WTC11 (cell line): ENCODE measurements around the gene CHST3. TPM values are rescaled to one million over a fixed set of nuclear protein-coding genes. Genes with fewer than 3 reads are reported as not detected.

Source experiments
- ATAC-seq: fragments of 200-7000 bp; cut with Tn5 transposase; 2 replicates; pipeline ENCODE4 v1.10.0; 2021; ENCODE audit warnings: mild to moderate bottlenecking, moderate library complexity
- CTCF ChIA-PET: fragments of 300-600 bp; sonication (Branson Sonifier 250); formaldehyde crosslinking; loops from one replicate; lab custom pipeline; 2021; ENCODE audit warnings: antibody characterized with exemption; lab: Charles Lee
- POLR2A ChIA-PET: fragments of 350-600 bp; sonication (Branson Sonifier 250); formaldehyde crosslinking; loops from one replicate; lab custom pipeline; 2021; ENCODE audit warnings: antibody characterized with exemption; lab: Charles Lee
- DNase-seq: peaks from one replicate; pipeline ENCODE4 v3.0.0; 2021; ENCODE audit warnings: low spot score
- H3K27ac Mint-ChIP-seq: 2 replicates; pipeline ENCODE4 v1.8.0; 2021; ENCODE audit warnings: mixed read lengths
- H3K27me3 Mint-ChIP-seq: 2 replicates; pipeline ENCODE4 v1.8.0; 2021; ENCODE audit warnings: low read depth, mild to moderate bottlenecking, moderate library complexity, mixed read lengths
- H3K36me3 Mint-ChIP-seq: 2 replicates; pipeline ENCODE4 v1.8.0; 2021; ENCODE audit warnings: mixed read lengths
- H3K4me1 Mint-ChIP-seq: 2 replicates; pipeline ENCODE4 v1.8.0; 2022; ENCODE audit warnings: mixed read lengths
- H3K4me3 Mint-ChIP-seq: 2 replicates; pipeline ENCODE4 v1.8.0; 2021; ENCODE audit warnings: mild to moderate bottlenecking, moderate library complexity, mixed read lengths
- H3K9me3 Mint-ChIP-seq: 2 replicates; pipeline ENCODE4 v1.8.0; 2021; ENCODE audit warnings: mixed read lengths
- ETV6 ChIP-seq: sonication (generic); formaldehyde crosslinking; IDR thresholded peaks from 2 replicates; pipeline ENCODE4 v1.8.1; 2022; ENCODE audit warnings: mild to moderate bottlenecking, missing genetic modification reagents
- FOXJ3 ChIP-seq: sonication (generic); formaldehyde crosslinking; IDR thresholded peaks from 2 replicates; pipeline ENCODE4 v1.9.0; 2021; ENCODE audit warnings: missing genetic modification reagents, mild to moderate bottlenecking, borderline replicate concordance
- FOXK1 ChIP-seq: sonication (generic); formaldehyde crosslinking; IDR thresholded peaks from 2 replicates; pipeline ENCODE4 v1.8.0; 2022; ENCODE audit warnings: mild to moderate bottlenecking, moderate library complexity, missing genetic modification reagents
- GABPB1 ChIP-seq: sonication (generic); formaldehyde crosslinking; IDR thresholded peaks from 2 replicates; pipeline ENCODE4 v1.8.1; 2023; ENCODE audit warnings: mild to moderate bottlenecking, missing genetic modification reagents
- NFYB ChIP-seq: sonication (generic); formaldehyde crosslinking; conservative IDR thresholded peaks from 2 replicates; pipeline ENCODE4 v1.8.0; 2022; ENCODE audit warnings: low read depth, missing genetic modification reagents
- NR1H2 ChIP-seq: sonication (generic); formaldehyde crosslinking; IDR thresholded peaks from 2 replicates; pipeline ENCODE4 v1.9.0; 2021; ENCODE audit warnings: mild to moderate bottlenecking, moderate library complexity, missing genetic modification reagents
- NR2C2 ChIP-seq: sonication (generic); formaldehyde crosslinking; IDR thresholded peaks from 2 replicates; pipeline ENCODE4 v1.8.0; 2022; ENCODE audit warnings: mild to moderate bottlenecking, missing genetic modification reagents
- NR3C1 ChIP-seq: sonication (generic); formaldehyde crosslinking; conservative IDR thresholded peaks from 2 replicates; pipeline ENCODE4 v1.8.1; 2023; ENCODE audit warnings: low read depth, mild to moderate bottlenecking, missing genetic modification reagents
- PRRX2 ChIP-seq: fragments of 250-450 bp; sonication (Bioruptor Pico); IDR thresholded peaks from 2 replicates; pipeline ENCODE4 v1.8.0; 2021; ENCODE audit warnings: mild to moderate bottlenecking
- SMAD3 ChIP-seq: sonication (generic); formaldehyde crosslinking; IDR thresholded peaks from 2 replicates; pipeline ENCODE4 v1.8.0; 2022; ENCODE audit warnings: missing genetic modification reagents, mild to moderate bottlenecking, borderline replicate concordance
- SMAD4 ChIP-seq: sonication (generic); formaldehyde crosslinking; IDR thresholded peaks from 2 replicates; pipeline ENCODE4 v1.8.0; 2022; ENCODE audit warnings: mild to moderate bottlenecking, missing genetic modification reagents
- TEAD1 ChIP-seq: sonication (generic); formaldehyde crosslinking; IDR thresholded peaks from 2 replicates; pipeline ENCODE4 v1.8.0; 2022; ENCODE audit warnings: mild to moderate bottlenecking, missing genetic modification reagents
- ZNF121 ChIP-seq: sonication (generic); formaldehyde crosslinking; IDR thresholded peaks from 2 replicates; pipeline ENCODE4 v1.8.0; 2023; ENCODE audit warnings: missing genetic modification reagents
- ZNF263 ChIP-seq: sonication (generic); formaldehyde crosslinking; IDR thresholded peaks from 2 replicates; pipeline ENCODE4 v1.8.1; 2022; ENCODE audit warnings: low read depth, mild to moderate bottlenecking, moderate library complexity, missing genetic modification reagents
- ZNF317 ChIP-seq: sonication (generic); formaldehyde crosslinking; IDR thresholded peaks from 2 replicates; pipeline ENCODE4 v1.8.1; 2023; ENCODE audit warnings: low read depth, mild to moderate bottlenecking, moderate library complexity, missing genetic modification reagents, borderline replicate concordance
- ZNF396 ChIP-seq: fragments of 250-450 bp; sonication (Bioruptor Pico); IDR thresholded peaks from 2 replicates; pipeline ENCODE4 v1.8.0; 2021; ENCODE audit warnings: mild to moderate bottlenecking, moderate library complexity, borderline replicate concordance
- ZNF416 ChIP-seq: fragments of 250-450 bp; sonication (Bioruptor Pico); IDR thresholded peaks from 2 replicates; pipeline ENCODE4 v1.9.0; 2021; ENCODE audit warnings: mild to moderate bottlenecking, inconsistent platforms
- ZNF671 ChIP-seq: fragments of 250-450 bp; sonication (Bioruptor Pico); IDR thresholded peaks from 2 replicates; pipeline ENCODE4 v1.8.0; 2021; ENCODE audit warnings: mild to moderate bottlenecking
- total RNA-seq: library from RNA; stranded (reverse); gene quantifications from 3 replicates; pipeline ENCODE4 v1.2.3, GENCODE V29; 2021
- TF ChIP-seq, protein P1 (sequence below): fragments of 250-450 bp; sonication (Bioruptor Pico); IDR thresholded peaks from 2 replicates; pipeline ENCODE4 v1.9.0; 2021; ENCODE audit warnings: mild to moderate bottlenecking, borderline replicate concordance
- TF ChIP-seq, protein P2 (sequence below): fragments of 250-450 bp; sonication (Bioruptor Pico); IDR thresholded peaks from 2 replicates; pipeline ENCODE4 v1.9.0; 2021; ENCODE audit warnings: moderate library complexity, mild to moderate bottlenecking, inconsistent platforms, borderline replicate concordance
- TF ChIP-seq, protein P3 (sequence below): sonication (generic); formaldehyde crosslinking; IDR thresholded peaks from 2 replicates; pipeline ENCODE4 v1.8.0; 2023; ENCODE audit warnings: missing genetic modification reagents
- TF ChIP-seq, protein P4 (sequence below): sonication (generic); formaldehyde crosslinking; IDR thresholded peaks from 2 replicates; pipeline ENCODE4 v1.8.1; 2022; ENCODE audit warnings: low read depth, mild to moderate bottlenecking, moderate library complexity, missing genetic modification reagents, borderline replicate concordance
- TF ChIP-seq, protein P5 (sequence below): sonication (generic); formaldehyde crosslinking; IDR thresholded peaks from 2 replicates; pipeline ENCODE4 v1.8.1; 2023; ENCODE audit warnings: mild to moderate bottlenecking, missing genetic modification reagents, moderate library complexity
- TF ChIP-seq, protein P6 (sequence below): sonication (generic); formaldehyde crosslinking; IDR thresholded peaks from 2 replicates; pipeline ENCODE4 v1.8.1; 2022; ENCODE audit warnings: missing genetic modification reagents, borderline replicate concordance

The CHST3 gene
- total RNA-seq, 1 experiment from 2014 or later: 7.0 TPM

DNA sequence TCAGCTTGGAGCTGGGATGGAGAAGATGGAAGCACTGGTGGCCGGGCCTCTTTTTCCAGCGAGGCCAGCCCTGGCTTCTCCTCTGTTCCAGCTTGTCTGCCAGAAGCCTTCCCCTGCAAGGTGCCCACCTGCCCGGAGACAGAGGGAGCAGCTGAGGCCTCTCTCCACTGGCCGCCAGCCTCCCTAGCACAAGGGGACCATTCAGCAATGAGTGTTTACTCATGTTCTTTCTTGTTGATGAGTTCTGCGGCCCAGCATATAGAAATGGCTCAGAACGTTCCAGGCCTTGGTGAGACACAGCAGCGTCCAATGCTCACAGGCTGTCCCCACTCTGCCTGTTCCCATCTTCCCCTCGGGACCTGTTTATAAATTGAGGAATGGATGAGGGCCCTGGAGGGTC, 47.3 kb downstream of the CHST3 start (continued):
- TF ChIP-seq, protein P1, sequence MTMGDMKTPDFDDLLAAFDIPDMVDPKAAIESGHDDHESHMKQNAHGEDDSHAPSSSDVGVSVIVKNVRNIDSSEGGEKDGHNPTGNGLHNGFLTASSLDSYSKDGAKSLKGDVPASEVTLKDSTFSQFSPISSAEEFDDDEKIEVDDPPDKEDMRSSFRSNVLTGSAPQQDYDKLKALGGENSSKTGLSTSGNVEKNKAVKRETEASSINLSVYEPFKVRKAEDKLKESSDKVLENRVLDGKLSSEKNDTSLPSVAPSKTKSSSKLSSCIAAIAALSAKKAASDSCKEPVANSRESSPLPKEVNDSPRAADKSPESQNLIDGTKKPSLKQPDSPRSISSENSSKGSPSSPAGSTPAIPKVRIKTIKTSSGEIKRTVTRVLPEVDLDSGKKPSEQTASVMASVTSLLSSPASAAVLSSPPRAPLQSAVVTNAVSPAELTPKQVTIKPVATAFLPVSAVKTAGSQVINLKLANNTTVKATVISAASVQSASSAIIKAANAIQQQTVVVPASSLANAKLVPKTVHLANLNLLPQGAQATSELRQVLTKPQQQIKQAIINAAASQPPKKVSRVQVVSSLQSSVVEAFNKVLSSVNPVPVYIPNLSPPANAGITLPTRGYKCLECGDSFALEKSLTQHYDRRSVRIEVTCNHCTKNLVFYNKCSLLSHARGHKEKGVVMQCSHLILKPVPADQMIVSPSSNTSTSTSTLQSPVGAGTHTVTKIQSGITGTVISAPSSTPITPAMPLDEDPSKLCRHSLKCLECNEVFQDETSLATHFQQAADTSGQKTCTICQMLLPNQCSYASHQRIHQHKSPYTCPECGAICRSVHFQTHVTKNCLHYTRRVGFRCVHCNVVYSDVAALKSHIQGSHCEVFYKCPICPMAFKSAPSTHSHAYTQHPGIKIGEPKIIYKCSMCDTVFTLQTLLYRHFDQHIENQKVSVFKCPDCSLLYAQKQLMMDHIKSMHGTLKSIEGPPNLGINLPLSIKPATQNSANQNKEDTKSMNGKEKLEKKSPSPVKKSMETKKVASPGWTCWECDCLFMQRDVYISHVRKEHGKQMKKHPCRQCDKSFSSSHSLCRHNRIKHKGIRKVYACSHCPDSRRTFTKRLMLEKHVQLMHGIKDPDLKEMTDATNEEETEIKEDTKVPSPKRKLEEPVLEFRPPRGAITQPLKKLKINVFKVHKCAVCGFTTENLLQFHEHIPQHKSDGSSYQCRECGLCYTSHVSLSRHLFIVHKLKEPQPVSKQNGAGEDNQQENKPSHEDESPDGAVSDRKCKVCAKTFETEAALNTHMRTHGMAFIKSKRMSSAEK: no peak
- TF ChIP-seq FOXJ3 (no peak), NR2C2 (CRISPR knock-in tag) (no peak), ZNF317 (CRISPR knock-in tag) (no peak), SMAD4 (CRISPR knock-in tag) (no peak)

DNA sequence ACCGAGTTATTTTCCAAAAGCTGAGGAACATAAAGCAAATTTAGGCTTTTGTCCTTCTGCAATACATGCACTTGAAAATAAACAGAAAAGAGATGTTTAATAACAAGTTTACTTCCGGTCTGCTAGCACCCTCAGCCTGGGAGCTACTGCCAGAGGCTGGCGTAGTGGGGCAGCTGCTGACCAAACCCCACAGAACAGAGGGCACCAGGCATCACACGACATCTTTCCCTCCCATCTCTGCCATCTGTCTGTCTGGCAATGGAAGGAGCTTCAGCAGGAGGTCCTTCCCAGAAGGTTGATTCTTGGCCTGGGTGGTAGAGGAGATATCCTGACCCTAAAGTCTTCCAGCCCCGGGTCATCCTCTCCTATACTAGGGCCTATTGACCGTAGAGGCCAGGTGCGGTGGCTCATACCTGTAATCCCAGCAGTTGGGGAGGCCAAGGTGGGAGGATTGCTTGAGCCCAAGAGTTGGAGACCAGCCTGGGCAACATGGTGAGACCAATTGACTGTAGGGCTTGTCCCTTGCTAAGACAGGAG, 47.8 kb downstream of the CHST3 start:
- no peak overlapping the region for H3K27ac Mint-ChIP-seq
- no peaks in the 10 kb centered on the region for H3K36me3 Mint-ChIP-seq
- no peak overlapping the region for H3K4me3 Mint-ChIP-seq
- H3K4me1 Mint-ChIP-seq: peaks cover 3% of the 10 kb centered on the region; the same call in 1 of the 2 replicates
- ATAC-seq: no peak
- CTCF ChIA-PET: interaction anchor here (2.9 kb wide), 1 partner anchor 36 kb away, joined by 14 read pairs; no protein-coding TSS in a partner anchor
- TF ChIP-seq NFYB: no peak
- TF ChIP-seq ZNF121 (CRISPR knock-in tag): no peak
- no peak for TF ChIP-seq GABPB1 (CRISPR knock-in tag)
- TF ChIP-seq ZNF396 (CRISPR knock-in tag): no peak
- TF ChIP-seq ZNF317 (CRISPR knock-in tag): no peak
- no peak for TF ChIP-seq ZNF671 (CRISPR knock-in tag)
- no peak for TF ChIP-seq NR2C2 (CRISPR knock-in tag)
- TF ChIP-seq, protein P2, sequence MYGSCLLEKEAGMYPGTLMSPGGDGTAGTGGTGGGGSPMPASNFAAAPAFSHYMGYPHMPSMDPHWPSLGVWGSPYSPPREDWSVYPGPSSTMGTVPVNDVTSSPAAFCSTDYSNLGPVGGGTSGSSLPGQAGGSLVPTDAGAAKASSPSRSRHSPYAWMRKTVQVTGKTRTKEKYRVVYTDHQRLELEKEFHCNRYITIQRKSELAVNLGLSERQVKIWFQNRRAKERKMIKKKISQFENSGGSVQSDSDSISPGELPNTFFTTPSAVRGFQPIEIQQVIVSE (CRISPR knock-in tag): no peak
- TF ChIP-seq, protein P3, sequence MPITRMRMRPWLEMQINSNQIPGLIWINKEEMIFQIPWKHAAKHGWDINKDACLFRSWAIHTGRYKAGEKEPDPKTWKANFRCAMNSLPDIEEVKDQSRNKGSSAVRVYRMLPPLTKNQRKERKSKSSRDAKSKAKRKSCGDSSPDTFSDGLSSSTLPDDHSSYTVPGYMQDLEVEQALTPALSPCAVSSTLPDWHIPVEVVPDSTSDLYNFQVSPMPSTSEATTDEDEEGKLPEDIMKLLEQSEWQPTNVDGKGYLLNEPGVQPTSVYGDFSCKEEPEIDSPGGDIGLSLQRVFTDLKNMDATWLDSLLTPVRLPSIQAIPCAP (CRISPR knock-in tag): no peak
- TF ChIP-seq FOXJ3: no peak
- no peak for TF ChIP-seq NR3C1
- TF ChIP-seq SMAD3 (CRISPR knock-in tag): no peak
- no peak for TF ChIP-seq TEAD1
- TF ChIP-seq, protein P4, sequence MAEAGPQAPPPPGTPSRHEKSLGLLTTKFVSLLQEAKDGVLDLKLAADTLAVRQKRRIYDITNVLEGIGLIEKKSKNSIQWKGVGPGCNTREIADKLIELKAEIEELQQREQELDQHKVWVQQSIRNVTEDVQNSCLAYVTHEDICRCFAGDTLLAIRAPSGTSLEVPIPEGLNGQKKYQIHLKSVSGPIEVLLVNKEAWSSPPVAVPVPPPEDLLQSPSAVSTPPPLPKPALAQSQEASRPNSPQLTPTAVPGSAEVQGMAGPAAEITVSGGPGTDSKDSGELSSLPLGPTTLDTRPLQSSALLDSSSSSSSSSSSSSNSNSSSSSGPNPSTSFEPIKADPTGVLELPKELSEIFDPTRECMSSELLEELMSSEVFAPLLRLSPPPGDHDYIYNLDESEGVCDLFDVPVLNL (CRISPR knock-in tag): no peak
- TF ChIP-seq, all 79 proteins: peak for 0
- POLR2A ChIA-PET: no interaction called here
- Mint-ChIP-seq H3K9me3 (no peaks in the 10 kb centered on the region), H3K27me3 (no peaks in the 10 kb centered on the region)
- DNase-seq: no peak

- no peak for ATAC-seq
- Mint-ChIP-seq H3K27me3 (no peaks in the 10 kb centered on the region), H3K4me1 (peaks cover 4% of the 10 kb centered on the region), H3K36me3 (no peaks in the 10 kb centered on the region), H3K4me3 (no peak overlapping the region), H3K27ac (no peak overlapping the region), H3K9me3 (no peaks in the 10 kb centered on the region)
- CTCF ChIA-PET: interaction anchor here (1.1 to 2.9 kb wide), 2 partner anchors 30 to 36 kb away, joined by 4 to 14 read pairs; no protein-coding TSS in a partner anchor
- POLR2A ChIA-PET: no interaction called here
- DNase-seq: no peak
- TF ChIP-seq, protein P3 (CRISPR knock-in tag): no peak
- TF ChIP-seq, protein P5, sequence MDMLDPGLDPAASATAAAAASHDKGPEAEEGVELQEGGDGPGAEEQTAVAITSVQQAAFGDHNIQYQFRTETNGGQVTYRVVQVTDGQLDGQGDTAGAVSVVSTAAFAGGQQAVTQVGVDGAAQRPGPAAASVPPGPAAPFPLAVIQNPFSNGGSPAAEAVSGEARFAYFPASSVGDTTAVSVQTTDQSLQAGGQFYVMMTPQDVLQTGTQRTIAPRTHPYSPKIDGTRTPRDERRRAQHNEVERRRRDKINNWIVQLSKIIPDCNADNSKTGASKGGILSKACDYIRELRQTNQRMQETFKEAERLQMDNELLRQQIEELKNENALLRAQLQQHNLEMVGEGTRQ (CRISPR knock-in tag): no peak
- TF ChIP-seq FOXK1 (no peak), ZNF416 (CRISPR knock-in tag) (no peak), PRRX2 (no peak), ETV6 (CRISPR knock-in tag) (no peak), ZNF263 (no peak), NR1H2 (CRISPR knock-in tag) (no peak)
- TF ChIP-seq, protein P6, sequence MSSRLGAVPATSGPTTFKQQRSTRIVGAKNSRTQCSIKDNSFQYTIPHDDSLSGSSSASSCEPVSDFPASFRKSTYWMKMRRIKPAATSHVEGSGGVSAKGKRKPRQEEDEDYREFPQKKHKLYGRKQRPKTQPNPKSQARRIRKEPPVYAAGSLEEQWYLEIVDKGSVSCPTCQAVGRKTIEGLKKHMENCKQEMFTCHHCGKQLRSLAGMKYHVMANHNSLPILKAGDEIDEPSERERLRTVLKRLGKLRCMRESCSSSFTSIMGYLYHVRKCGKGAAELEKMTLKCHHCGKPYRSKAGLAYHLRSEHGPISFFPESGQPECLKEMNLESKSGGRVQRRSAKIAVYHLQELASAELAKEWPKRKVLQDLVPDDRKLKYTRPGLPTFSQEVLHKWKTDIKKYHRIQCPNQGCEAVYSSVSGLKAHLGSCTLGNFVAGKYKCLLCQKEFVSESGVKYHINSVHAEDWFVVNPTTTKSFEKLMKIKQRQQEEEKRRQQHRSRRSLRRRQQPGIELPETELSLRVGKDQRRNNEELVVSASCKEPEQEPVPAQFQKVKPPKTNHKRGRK: no peak
These were observed 48.6 kb downstream of the CHST3 start for GRCh38 chr10:72012796-72013195.
